Testis (tissue), 2 donors: ENCODE data around the gene POU6F2.

Experiments
- POLR2A ChIP-seq: fragments of 450-650 bp; IDR thresholded peaks from one replicate; pipeline ENCODE4 v1.6.1; 2017; ENCODE audit warnings: antibody characterized with exemption, mild to moderate bottlenecking, moderate library complexity
- TF ChIP-seq, protein P1 (sequence below), 3 experiments: fragments of 450-650 bp in 2 of 3; fragments of 200-600 bp in 1 of 3; sonication (generic) in 1 of 3; IDR thresholded peaks; one replicate each; pipeline ENCODE4 v1.5.1; 2016 to 2019; ENCODE audit warnings: antibody characterized with exemption in 3 of 3, mild to moderate bottlenecking in 2 of 3, moderate library complexity in 1 of 3

DNA sequence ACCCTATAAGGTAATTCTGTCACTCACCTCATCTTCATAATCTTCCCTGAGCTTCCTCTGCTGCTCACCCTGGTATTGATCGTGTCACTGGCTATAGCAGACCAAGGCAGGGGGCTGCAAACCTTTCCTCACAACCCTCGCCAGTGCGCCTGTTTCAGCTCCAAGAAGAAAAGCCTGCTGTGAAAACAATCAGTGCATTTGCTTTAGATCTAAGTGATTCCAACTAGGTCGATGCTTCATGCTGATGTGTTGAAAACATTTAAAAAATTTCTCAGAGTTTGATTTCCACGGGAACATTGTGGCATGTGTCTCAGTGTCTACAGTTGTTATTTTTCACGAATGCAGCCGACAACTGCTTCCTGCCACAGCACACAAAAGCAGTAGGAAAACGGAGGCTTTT, 27.3 kb downstream of the POU6F2 start:
- TF ChIP-seq, protein P1, sequence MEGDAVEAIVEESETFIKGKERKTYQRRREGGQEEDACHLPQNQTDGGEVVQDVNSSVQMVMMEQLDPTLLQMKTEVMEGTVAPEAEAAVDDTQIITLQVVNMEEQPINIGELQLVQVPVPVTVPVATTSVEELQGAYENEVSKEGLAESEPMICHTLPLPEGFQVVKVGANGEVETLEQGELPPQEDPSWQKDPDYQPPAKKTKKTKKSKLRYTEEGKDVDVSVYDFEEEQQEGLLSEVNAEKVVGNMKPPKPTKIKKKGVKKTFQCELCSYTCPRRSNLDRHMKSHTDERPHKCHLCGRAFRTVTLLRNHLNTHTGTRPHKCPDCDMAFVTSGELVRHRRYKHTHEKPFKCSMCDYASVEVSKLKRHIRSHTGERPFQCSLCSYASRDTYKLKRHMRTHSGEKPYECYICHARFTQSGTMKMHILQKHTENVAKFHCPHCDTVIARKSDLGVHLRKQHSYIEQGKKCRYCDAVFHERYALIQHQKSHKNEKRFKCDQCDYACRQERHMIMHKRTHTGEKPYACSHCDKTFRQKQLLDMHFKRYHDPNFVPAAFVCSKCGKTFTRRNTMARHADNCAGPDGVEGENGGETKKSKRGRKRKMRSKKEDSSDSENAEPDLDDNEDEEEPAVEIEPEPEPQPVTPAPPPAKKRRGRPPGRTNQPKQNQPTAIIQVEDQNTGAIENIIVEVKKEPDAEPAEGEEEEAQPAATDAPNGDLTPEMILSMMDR (IDR thresholded peaks at IDR 0.05), result no peak
- no peak for TF ChIP-seq POLR2A
